Measurements from ENCODE around the gene PSME2. TPM values are rescaled to one million over a fixed set of nuclear protein-coding genes. Genes with fewer than 3 reads are reported as not detected.

Gene PSME2
- total and polyA plus RNA-seq, 11 donors = 51.4 to 360 (median 90.4) TPM

DNA sequence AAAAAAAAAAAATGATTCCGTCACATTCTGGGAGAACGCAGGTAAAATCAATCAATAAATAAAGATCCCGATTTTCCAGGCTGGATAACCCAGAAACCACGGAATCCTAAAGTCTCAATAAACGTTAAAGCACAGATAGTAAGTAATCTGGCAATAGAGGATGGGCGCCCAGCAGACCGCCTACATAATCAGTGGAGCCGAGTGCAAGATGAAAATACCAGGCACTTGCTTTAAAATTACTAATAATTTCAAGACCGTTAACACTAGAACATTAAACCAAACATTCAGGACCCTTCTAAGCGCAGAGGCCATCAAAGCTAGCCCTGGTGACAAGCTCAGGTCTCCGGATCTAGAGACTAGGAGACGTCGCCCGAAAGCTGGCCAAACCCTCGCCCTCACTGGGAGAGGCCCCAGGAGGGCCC lies 33.0 kb downstream of the PSME2 start:
- peaks cover 3 to 39% (median 24%) of the 10 kb centered on the region in 12 donors for H3K4me1 ChIP-seq
- peaks cover 0 to 22% (median 16%) of the 10 kb centered on the region in 9 donors for H3K36me3 ChIP-seq
- H3K9me3 ChIP-seq = no peaks in the 10 kb centered on the region
- intact Hi-C loops (cut with DNase I) = loop anchor here in 1 of 10 donors (5.0 kb wide), 1 partner anchor 34 kb away; the partner anchor contains the start of genes PSME2 and RNF31
- no peaks in the 10 kb centered on the region for H3K27me3 ChIP-seq
- DNase-seq (no peak), ATAC-seq (peak in 1 of 4 donors; percentile 0)
- H3K27ac ChIP-seq = peak overlapping the region; percentile 95 to 100 (median 97)
- peak overlapping the region; percentile 48 to 79 (median 71) for H3K4me3 ChIP-seq
- TF ChIP-seq, protein P1, sequence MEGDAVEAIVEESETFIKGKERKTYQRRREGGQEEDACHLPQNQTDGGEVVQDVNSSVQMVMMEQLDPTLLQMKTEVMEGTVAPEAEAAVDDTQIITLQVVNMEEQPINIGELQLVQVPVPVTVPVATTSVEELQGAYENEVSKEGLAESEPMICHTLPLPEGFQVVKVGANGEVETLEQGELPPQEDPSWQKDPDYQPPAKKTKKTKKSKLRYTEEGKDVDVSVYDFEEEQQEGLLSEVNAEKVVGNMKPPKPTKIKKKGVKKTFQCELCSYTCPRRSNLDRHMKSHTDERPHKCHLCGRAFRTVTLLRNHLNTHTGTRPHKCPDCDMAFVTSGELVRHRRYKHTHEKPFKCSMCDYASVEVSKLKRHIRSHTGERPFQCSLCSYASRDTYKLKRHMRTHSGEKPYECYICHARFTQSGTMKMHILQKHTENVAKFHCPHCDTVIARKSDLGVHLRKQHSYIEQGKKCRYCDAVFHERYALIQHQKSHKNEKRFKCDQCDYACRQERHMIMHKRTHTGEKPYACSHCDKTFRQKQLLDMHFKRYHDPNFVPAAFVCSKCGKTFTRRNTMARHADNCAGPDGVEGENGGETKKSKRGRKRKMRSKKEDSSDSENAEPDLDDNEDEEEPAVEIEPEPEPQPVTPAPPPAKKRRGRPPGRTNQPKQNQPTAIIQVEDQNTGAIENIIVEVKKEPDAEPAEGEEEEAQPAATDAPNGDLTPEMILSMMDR (IDR thresholded peaks at IDR 0.05) = no peak
- no peak for TF ChIP-seq POLR2A (IDR thresholded peaks at IDR 0.05)
- WGBS, 4 donors = 19 to 22% (median 20%) methylated on average over 15 of the region's 15 CpGs

DNA sequence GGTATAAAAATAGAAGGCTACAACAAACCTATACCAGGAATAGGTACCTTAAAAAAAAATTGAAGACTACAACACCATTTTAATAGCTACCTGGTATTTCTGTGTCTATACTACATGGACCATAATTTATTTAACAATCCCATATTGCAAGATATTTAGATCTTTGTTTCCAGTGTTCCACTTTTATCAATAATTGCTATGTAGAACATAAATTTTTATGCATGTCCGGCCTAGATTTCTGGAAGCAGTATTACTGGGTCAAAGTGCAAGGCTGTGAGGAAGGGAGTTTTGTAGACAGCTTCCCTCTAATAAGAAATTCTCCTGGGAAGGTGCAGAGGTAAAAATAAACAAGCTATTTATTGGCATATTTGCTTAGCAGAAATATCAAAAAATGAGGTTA lies 35.9 kb downstream of the PSME2 start:
- Histone ChIP-seq H3K4me3 (no peak overlapping the region), H3K9me3 (no peaks in the 10 kb centered on the region), H3K27me3 (no peaks in the 10 kb centered on the region), H3K36me3 (no peaks in the 10 kb centered on the region), H3K4me1 (peaks cover 0 to 26% (median 12%) of the 10 kb centered on the region in 12 donors), H3K27ac (no peak overlapping the region)
- 47 to 67% (median 57%) methylated on average over 1 of the region's 1 CpG for WGBS, 4 donors
- ATAC-seq (no peak), DNase-seq (no peak)
- intact Hi-C loops (cut with DNase I) = loop anchor here in 1 of 10 donors (5.0 kb wide), 1 partner anchor 37 kb away; the partner anchor contains the start of genes PSME2 and RNF31
- TF ChIP-seq POLR2A (IDR thresholded peaks at IDR 0.05) = no peak

DNA sequence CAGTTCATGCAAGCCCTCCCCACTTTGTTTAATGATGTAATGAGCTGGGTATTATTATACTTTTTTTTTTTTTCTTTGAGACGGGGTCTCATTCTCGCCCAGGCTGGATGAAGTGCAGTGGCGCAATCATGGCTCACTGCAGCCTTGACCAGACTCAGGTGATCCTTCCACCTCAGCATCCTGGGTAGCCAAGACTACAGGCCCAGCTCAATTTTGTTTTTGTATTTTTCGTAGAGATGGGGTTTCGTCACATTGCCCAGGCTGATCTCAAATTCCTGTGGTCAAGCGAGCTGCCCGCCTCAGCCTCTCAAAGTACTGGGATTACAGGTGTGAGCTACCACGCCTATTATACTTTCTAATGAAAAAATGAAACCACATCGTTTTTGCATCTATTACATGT lies 36.4 kb downstream of the PSME2 start:
- Histone ChIP-seq H3K4me1 (peaks cover 0 to 24% (median 10%) of the 10 kb centered on the region in 12 donors), H3K36me3 (peaks cover 0 to under 1% (median 0%) of the 10 kb centered on the region in 9 donors), H3K27me3 (no peaks in the 10 kb centered on the region), H3K9me3 (no peaks in the 10 kb centered on the region), H3K27ac (no peak overlapping the region), H3K4me3 (no peak overlapping the region)
- ATAC-seq = no peak
- WGBS, 4 donors = 85 to 87% (median 86%) methylated on average over 9 of the region's 9 CpGs
- intact Hi-C loops (cut with DNase I) = loop anchor here in 1 of 10 donors (5.0 kb wide), 1 partner anchor 37 kb away; the partner anchor contains the start of genes PSME2 and RNF31
- DNase-seq = no peak
- TF ChIP-seq POLR2A (IDR thresholded peaks at IDR 0.05) = no peak
- TF ChIP-seq, protein P1 (IDR thresholded peaks at IDR 0.05) = no peak

DNA sequence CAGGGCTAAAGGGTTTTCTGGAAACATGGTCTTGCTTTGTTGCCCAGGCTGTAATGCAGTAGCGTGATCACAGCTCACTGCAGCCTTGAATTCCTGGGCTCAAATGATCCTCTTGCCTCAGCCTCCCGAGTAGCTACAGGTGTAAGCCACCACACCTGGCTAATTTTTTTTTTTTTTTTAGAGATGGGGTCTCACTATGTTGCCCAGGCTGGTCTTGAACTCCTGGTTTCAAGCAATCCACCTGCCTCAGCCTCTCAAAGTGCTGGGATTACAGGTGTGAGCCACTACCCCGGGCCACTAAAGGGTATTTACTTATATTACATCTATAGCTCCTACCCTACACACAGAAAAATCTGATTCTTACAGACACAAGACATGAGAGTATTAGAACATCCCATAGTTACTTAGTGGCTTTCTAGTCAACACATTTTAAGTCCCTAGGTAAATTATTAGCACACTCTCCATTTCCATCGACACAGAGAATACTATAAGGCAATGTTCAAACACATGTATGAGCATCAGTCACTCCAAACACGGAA lies 38.0 kb downstream of the PSME2 start:
- H3K27ac ChIP-seq = peak overlapping the region in 3 of 12 donors; percentile 7 to 63 (median 44)
- TF ChIP-seq, protein P1 (IDR thresholded peaks at IDR 0.05) = no peak
- no peak for TF ChIP-seq POLR2A (IDR thresholded peaks at IDR 0.05)
- no peaks in the 10 kb centered on the region for H3K9me3 ChIP-seq
- intact Hi-C loops (cut with DNase I) = loop anchor here in 8 of 10 donors (2.0 to 5.0 kb wide), 6 partner anchors 34 to 96 kb away; partner anchors contain the start of genes EMC9 (in 1 of the 8) and IRF9 (in 1 of the 8)
- no peak for ATAC-seq
- peaks cover 0 to 11% (median 0%) of the 10 kb centered on the region in 9 donors for H3K36me3 ChIP-seq
- DNase-seq = no peak
- H3K4me1 ChIP-seq = peaks cover 0 to 22% (median 8%) of the 10 kb centered on the region in 12 donors
- H3K27me3 ChIP-seq = no peaks in the 10 kb centered on the region
- H3K4me3 ChIP-seq = no peak overlapping the region
- 41 to 51% (median 47%) methylated on average over 5 of the region's 5 CpGs for WGBS, 4 donors

Measured in heart left ventricle (tissue), 16 donors.